Stimulated activated naive B cell treated with anti-CD40 and anti-IgM and Interleukin-4, amounts not matched to agents 10 μg/mL and 1 μg/mL and 100 μg/mL, for 72 hours (primary cell): Measurements from ENCODE around the gene CYTH1.

ENCODE experiments used
- ATAC-seq, 2 donors: fragments of 150-1000 bp; cut with Tn5 transposase; replicated peaks; 2 replicates each; pipeline ENCODE4 v1.10.0; 2021; ENCODE audit warnings: moderate library complexity in 1 of 2
- DNase-seq: peaks from one replicate; pipeline ENCODE4 v3.0.0; 2021
- H3K27ac Mint-ChIP-seq: one replicate; pipeline ENCODE4 v1.8.0; 2022; ENCODE audit warnings: mild to moderate bottlenecking, mixed read lengths
- H3K27me3 Mint-ChIP-seq, 2 donors: one replicate each; pipeline ENCODE4 v1.8.0; 2022; ENCODE audit warnings: mixed read lengths in 2 of 2
- H3K36me3 Mint-ChIP-seq, 2 donors: one replicate each; pipeline ENCODE4 v1.8.0; 2022; ENCODE audit warnings: mixed read lengths in 2 of 2, mild to moderate bottlenecking in 1 of 2
- H3K4me1 Mint-ChIP-seq, 2 donors: one replicate each; pipeline ENCODE4 v1.8.0; 2022; ENCODE audit warnings: mixed read lengths in 2 of 2, mild to moderate bottlenecking in 1 of 2
- H3K4me3 Mint-ChIP-seq, 2 donors: one replicate each; pipeline ENCODE4 v1.8.0; 2022; ENCODE audit warnings: mild to moderate bottlenecking in 2 of 2, mixed read lengths in 2 of 2, moderate library complexity in 1 of 2
- H3K9me3 Mint-ChIP-seq, 2 donors: one replicate each; pipeline ENCODE4 v1.8.0; 2022; ENCODE audit warnings: mixed read lengths in 2 of 2, mild to moderate bottlenecking in 1 of 2

The CYTH1 gene

GRCh38 chr17:78771758-78772382, 10.2 kb downstream of the CYTH1 start:
- ATAC-seq (peak; percentile 76 to 81), DNase-seq (no peak)
- Mint-ChIP-seq H3K9me3 (no peaks in the 10 kb centered on the region), H3K4me1 (peaks cover 24 to 50% of the 10 kb centered on the region in 2 donors), H3K36me3 (peaks cover 12 to 22% of the 10 kb centered on the region in 2 donors), H3K27me3 (no peaks in the 10 kb centered on the region), H3K27ac (peak overlapping the region; percentile 97), H3K4me3 (peak overlapping the region; percentile 78 to 79)

DNA sequence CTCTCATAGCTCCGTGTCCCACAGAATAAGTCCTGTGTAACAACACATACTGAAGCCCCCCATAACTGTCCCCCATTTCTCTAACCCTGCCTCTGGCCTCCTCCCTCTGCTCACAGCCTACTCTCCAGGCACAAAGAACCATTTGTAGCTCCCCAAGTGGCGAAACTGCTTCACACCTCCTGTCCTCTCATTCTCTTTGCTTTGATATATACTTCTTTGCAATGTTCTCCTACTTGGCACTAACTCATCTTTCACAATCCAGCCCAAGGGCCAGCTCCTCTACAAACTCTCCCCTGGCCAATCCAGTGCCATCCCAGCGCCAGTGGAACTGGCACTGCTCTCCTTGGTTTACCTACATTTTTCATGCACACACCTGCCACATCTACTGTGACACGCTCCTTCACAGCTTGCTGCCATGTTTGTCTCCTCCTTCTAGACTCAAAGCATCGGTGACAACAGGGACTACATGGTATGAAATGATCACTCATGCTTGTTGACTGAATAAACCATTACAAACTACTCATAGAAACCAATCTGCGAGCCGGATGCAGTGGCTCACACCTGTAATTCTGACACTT, 12.8 kb downstream of the CYTH1 start:
- Mint-ChIP-seq H3K27ac (no peak overlapping the region), H3K9me3 (no peaks in the 10 kb centered on the region), H3K36me3 (peaks cover 9 to 23% of the 10 kb centered on the region in 2 donors), H3K4me1 (peaks cover 20 to 41% of the 10 kb centered on the region in 2 donors), H3K27me3 (no peaks in the 10 kb centered on the region), H3K4me3 (no peak overlapping the region)
- DNase-seq: no peak
- no peak for ATAC-seq

GRCh38 chr17:78767806-78768205, 14.3 kb downstream of the CYTH1 start:
- Mint-ChIP-seq H3K27me3 (no peaks in the 10 kb centered on the region), H3K4me1 (peaks cover 21 to 41% of the 10 kb centered on the region in 2 donors), H3K36me3 (peaks cover 10 to 23% of the 10 kb centered on the region in 2 donors), H3K9me3 (no peaks in the 10 kb centered on the region), H3K27ac (no peak overlapping the region), H3K4me3 (no peak overlapping the region)
- ATAC-seq: no peak
- no peak for DNase-seq

- H3K9me3 Mint-ChIP-seq: no peaks in the 10 kb centered on the region
- H3K27ac Mint-ChIP-seq: no peak overlapping the region
- peaks cover 13 to 21% of the 10 kb centered on the region in 2 donors for H3K36me3 Mint-ChIP-seq
- H3K4me1 Mint-ChIP-seq: peaks cover 21 to 40% of the 10 kb centered on the region in 2 donors
- ATAC-seq: peak; percentile 58 to 77
- no peaks in the 10 kb centered on the region for H3K27me3 Mint-ChIP-seq
- no peak for DNase-seq
- no peak overlapping the region for H3K4me3 Mint-ChIP-seq
Observed at GRCh38 chr17:78766743-78767294, 15.3 kb downstream of the CYTH1 start.

DNA sequence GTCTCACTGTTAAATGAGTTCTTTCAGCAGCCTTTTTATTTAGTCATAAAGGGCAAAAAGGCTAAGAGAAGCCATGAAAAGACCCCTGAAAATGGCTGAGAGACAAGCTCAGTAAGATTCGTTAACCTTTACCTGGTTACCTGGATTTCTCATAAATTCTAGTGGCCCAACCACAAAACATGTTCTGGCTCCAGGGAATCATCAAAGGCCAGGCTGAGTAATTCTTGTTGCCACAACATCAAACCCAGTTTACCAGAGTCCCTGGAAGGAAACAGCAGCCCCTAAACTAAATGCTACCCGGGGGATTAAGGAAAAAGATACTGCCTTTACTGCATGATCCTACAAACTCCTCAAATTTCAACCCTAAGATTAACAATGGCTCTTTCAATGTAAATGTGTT, 15.8 kb downstream of the CYTH1 start:
- no peaks in the 10 kb centered on the region for H3K27me3 Mint-ChIP-seq
- no peak for DNase-seq
- no peak overlapping the region for H3K4me3 Mint-ChIP-seq
- ATAC-seq: no peak
- no peak overlapping the region for H3K27ac Mint-ChIP-seq
- no peaks in the 10 kb centered on the region for H3K9me3 Mint-ChIP-seq
- H3K36me3 Mint-ChIP-seq: peaks cover 13 to 20% of the 10 kb centered on the region in 2 donors
- peaks cover 19 to 39% of the 10 kb centered on the region in 2 donors for H3K4me1 Mint-ChIP-seq

GRCh38 chr17:78765821-78766220, 16.3 kb downstream of the CYTH1 start:
- peak overlapping the region; percentile 74 for H3K27ac Mint-ChIP-seq
- ATAC-seq: no peak

DNA sequence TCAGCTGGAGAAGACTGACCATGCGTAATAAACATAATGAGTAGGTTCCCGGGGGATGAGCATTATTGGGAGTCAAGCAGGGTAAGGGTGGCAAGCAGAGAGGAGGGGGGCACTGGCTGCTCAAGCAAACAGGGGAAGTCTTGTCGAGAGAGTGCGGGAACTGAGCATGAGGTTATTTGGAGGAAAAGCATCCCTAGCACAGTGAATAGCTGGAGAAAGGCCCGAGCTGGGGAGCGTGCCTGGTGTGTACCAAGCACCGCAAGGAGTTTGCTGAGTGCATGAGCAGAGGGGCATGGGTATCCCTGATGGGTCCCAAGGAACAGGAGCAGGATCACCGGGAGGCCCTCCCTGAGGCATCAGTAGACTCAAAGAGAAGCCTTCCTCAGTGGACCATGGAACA, 17.2 kb downstream of the CYTH1 start:
- Mint-ChIP-seq H3K4me3 (no peak overlapping the region), H3K4me1 (peaks cover 20 to 39% of the 10 kb centered on the region in 2 donors), H3K9me3 (no peaks in the 10 kb centered on the region), H3K27me3 (no peaks in the 10 kb centered on the region), H3K36me3 (peaks cover 11 to 17% of the 10 kb centered on the region in 2 donors), H3K27ac (no peak overlapping the region)
- ATAC-seq (no peak), DNase-seq (no peak)

More at GRCh38 chr17:78765821-78766220, 16.3 kb downstream of the CYTH1 start:
- peaks cover 19 to 39% of the 10 kb centered on the region in 2 donors for H3K4me1 Mint-ChIP-seq
- H3K27me3 Mint-ChIP-seq: no peaks in the 10 kb centered on the region
- no peak for DNase-seq
- H3K4me3 Mint-ChIP-seq: no peak overlapping the region
- H3K9me3 Mint-ChIP-seq: no peaks in the 10 kb centered on the region
- peaks cover 11 to 21% of the 10 kb centered on the region in 2 donors for H3K36me3 Mint-ChIP-seq

DNA sequence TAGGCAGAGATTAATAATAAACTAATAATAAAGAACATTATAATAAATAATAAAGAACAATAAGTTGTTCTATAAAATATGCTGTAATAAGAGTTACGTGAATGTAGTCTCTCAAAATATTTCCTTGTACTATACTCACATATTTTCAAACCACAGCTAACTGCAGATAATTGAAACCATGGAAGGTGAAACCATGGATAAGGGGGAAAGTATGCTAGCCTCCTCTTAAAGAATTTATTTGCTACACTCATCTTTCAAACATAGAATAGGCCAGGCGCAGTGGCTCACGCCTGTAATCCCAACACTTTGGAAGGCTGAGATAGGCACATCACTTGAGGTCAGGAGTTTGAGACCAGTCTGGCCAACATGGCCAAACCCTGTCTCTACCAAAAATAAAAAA, 18.5 kb downstream of the CYTH1 start:
- peaks cover 11 to 17% of the 10 kb centered on the region in 2 donors for H3K36me3 Mint-ChIP-seq
- H3K4me3 Mint-ChIP-seq: no peak overlapping the region
- no peak overlapping the region for H3K27ac Mint-ChIP-seq

DNA sequence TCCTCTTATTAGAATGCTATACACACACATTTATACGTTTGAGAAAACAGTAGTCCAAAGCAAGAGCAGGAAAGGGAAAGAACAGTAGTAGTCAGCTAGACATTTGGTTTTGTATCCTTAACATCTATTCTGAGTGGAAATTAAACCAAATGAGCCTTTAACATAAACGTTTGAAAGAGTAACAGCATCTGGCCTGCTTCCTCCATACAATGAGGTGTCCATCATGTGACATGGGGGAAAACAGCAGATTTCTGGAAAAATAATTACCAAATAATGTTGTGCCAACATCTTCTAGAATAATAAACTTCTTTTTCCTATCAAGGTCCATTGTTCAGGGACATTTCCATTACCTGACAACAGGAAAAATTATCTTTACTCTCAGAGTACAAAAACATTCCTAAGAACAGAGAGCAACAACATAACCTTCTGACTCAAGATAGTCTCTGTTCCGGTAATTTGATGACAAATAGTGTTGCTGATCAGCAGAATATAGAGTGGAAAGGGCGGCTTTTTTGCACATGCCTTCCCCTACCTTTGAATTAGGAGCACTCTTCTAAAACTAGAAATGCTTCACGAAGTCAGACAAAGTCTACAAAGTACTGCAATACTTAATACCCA, 20.2 kb downstream of the CYTH1 start:
- H3K27me3 Mint-ChIP-seq: no peaks in the 10 kb centered on the region
- no peak overlapping the region for H3K27ac Mint-ChIP-seq
- no peak overlapping the region for H3K4me3 Mint-ChIP-seq
- peaks cover 11 to 17% of the 10 kb centered on the region in 2 donors for H3K36me3 Mint-ChIP-seq
- DNase-seq: no peak
- peaks cover 37 to 68% of the 10 kb centered on the region in 2 donors for H3K4me1 Mint-ChIP-seq
- H3K9me3 Mint-ChIP-seq: no peaks in the 10 kb centered on the region
- no peak for ATAC-seq

More for the DNA sequence above, 18.5 kb downstream of the CYTH1 start:
- Mint-ChIP-seq H3K27me3 (no peaks in the 10 kb centered on the region), H3K9me3 (no peaks in the 10 kb centered on the region), H3K4me1 (peaks cover 32 to 52% of the 10 kb centered on the region in 2 donors)
- ATAC-seq (no peak), DNase-seq (no peak)

GRCh38 chr17:78759969-78760352, 22.1 kb downstream of the CYTH1 start:
- DNase-seq (no peak), ATAC-seq (peak; percentile 33 to 40)
- peaks cover 11 to 16% of the 10 kb centered on the region in 2 donors for H3K36me3 Mint-ChIP-seq
- no peaks in the 10 kb centered on the region for H3K27me3 Mint-ChIP-seq
- H3K9me3 Mint-ChIP-seq: no peaks in the 10 kb centered on the region
- peaks cover 36 to 78% of the 10 kb centered on the region in 2 donors for H3K4me1 Mint-ChIP-seq
- H3K27ac Mint-ChIP-seq: peak overlapping the region; percentile 92
- peak overlapping the region; percentile 52 to 67 for H3K4me3 Mint-ChIP-seq

DNA sequence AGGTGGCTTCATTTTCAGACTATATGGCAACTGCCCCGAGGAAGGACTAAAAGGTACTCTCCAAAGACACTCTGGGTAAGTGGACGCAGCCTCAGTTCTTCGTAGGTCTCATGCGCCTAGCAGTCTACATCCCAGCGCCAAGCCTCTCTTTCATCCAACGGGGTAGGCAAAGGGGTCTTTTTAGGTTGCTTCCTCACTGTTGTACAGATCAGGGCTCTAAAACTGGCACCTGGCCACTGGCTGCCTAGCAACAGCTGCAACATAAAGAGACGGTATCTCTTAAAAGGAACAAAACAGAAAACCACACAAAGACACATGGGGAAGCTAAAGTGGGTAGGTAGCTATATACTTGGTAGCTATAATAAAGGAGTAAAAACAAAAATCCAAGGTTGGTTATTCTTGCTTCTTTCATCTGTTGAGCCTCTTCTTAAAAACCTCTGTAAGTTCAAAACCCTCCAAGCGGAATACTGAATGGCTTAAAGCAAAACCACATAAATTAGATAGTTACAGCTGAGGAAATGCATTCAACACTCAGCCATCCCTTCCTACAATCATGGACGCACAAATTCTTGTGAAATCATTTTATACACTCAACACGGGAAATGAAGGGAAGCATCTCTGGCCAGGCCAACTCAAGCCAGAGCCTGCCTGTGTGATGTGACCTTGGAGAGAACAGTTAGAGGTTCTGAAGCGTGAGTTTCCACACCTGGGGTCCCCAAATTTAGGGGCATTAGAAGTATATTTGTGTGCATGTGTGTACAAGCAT, 22.7 kb downstream of the CYTH1 start:
- H3K27ac Mint-ChIP-seq: peak overlapping the region; percentile 92
- ATAC-seq (peak; percentile 93 to 97), DNase-seq (no peak)
- H3K9me3 Mint-ChIP-seq: no peaks in the 10 kb centered on the region
- peaks cover 8 to 11% of the 10 kb centered on the region in 2 donors for H3K36me3 Mint-ChIP-seq
- no peaks in the 10 kb centered on the region for H3K27me3 Mint-ChIP-seq
- H3K4me3 Mint-ChIP-seq: peak overlapping the region; percentile 52 to 67
- H3K4me1 Mint-ChIP-seq: peaks cover 30 to 72% of the 10 kb centered on the region in 2 donors

- Mint-ChIP-seq H3K4me3 (no peak overlapping the region), H3K4me1 (peaks cover 33 to 83% of the 10 kb centered on the region in 2 donors), H3K27me3 (no peaks in the 10 kb centered on the region), H3K36me3 (peaks cover 8% of the 10 kb centered on the region in 2 donors), H3K27ac (peak overlapping the region; percentile 4), H3K9me3 (no peaks in the 10 kb centered on the region)
- DNase-seq (no peak), ATAC-seq (no peak)
Observed at GRCh38 chr17:78753316-78754250, 28.5 kb downstream of the CYTH1 start.

DNA sequence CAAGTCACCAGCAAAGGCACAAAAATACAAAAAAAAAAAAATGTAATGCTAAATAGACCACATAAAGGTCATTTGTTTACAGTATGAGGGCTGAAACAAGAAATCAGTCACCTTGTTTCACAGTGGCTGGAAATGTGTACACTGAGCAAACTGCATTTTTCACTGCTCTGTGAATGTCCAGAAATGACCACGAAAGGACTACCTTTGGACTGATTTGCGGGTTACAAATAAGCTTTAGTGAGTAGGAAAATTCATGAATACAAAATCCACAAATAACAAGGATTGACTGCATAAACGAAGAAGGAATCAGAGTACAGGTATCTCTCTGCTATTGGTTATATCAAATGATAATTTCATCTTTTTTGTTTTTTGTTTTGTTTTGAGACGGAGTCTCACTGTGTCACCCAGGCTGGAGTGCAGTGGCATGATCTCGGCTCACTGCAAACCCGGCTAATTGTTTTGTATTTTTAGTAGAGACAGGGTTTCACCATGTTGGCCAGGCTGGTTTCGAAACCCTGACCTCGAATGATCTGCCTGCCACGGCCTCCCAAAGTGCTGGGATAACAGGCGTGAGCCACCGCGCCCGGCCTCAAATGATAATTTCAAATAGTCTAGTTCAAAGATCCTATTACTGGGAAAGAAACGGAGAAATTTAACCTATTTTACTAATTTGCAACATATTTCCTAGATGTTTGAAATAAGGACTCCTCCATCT, 30.5 kb downstream of the CYTH1 start:
- Mint-ChIP-seq H3K36me3 (peaks cover 8 to 16% of the 10 kb centered on the region in 2 donors), H3K27ac (peak overlapping the region; percentile 75), H3K27me3 (no peaks in the 10 kb centered on the region), H3K4me1 (peaks cover 39 to 84% of the 10 kb centered on the region in 2 donors), H3K4me3 (peak overlapping the region in 1 of 2 donors; percentile 37), H3K9me3 (no peaks in the 10 kb centered on the region)
- ATAC-seq (no peak), DNase-seq (no peak)
